ENCODE data around the gene PYM1. TPM values are rescaled to one million over a fixed set of nuclear protein-coding genes. Genes with fewer than 3 reads are reported as not detected.

Gene PYM1
- total RNA-seq, 1 experiment from 2014 or later, result 24.8 TPM

DNA sequence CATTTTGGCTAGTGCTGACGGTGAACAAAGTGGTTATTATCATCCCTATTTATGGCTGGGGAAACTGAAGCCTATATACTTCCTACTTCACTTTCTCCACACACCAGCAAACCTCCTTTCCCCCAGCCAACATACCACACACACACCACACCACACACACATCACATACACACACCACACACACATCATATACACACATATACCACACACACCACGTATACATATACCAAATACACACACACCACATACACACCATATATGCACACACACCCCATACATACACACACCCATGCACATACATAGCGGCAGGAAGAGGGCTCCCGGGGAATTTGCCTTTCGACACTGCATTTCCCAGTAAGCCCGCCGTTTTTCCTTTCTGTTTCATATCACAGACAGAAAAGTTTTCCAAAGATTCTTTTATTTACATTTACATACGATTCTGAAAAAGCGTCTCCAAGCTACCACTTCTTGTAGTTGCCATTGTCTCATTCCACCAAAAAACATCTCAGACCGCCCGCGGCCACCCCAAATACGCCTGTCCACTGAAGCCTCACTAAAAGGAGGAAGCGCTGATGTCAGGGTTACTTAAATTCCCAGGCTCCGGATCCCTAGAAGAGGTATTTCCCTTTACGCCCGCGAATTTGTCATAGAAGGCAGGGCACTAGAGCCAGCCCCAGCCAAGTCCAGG, 45.4 kb upstream of the PYM1 start:
- H3K27ac ChIP-seq (ENCODE audit: low read depth, low read length), result peak overlapping the region; percentile 50
- ATAC-seq (no peak), DNase-seq (ENCODE audit: low read depth, low spot score) (no peak)
- no peak overlapping the region for H2AFZ ChIP-seq (ENCODE audit: low read depth, low read length, poor library complexity, severe bottlenecking)
- peak overlapping the region; percentile 65 for H3K4me2 ChIP-seq (ENCODE audit: low read length)
- H3K36me3 ChIP-seq (ENCODE audit: control insufficient read depth in 1 of 2, insufficient read depth in 2 of 2, low read length in 2 of 2), result peaks cover 18 to 31% of the 10 kb centered on the region in 2 experiments; a peak in 3 of 4 replicates
- no peaks in the 10 kb centered on the region for H3K27me3 ChIP-seq (ENCODE audit: insufficient read depth, low read length)
- peaks cover 31% of the 10 kb centered on the region for H3K79me2 ChIP-seq (ENCODE audit: insufficient read depth, low read length)
- H3K4me1 ChIP-seq (ENCODE audit: control insufficient read depth in 1 of 2, insufficient read depth in 2 of 2, low read length in 2 of 2), result peaks cover 17 to 32% of the 10 kb centered on the region in 2 experiments
- ChIA-PET CTCF (interaction anchor here (1.2 to 4.7 kb wide), 5 partner anchors 23 to 664 kb away, joined by 4 to 35 read pairs (median 5); partner anchors contain the start of gene SUOX), POLR2A (interaction anchor here (0.8 to 1.9 kb wide), 18 partner anchors 10 to 249 kb away, joined by 3 to 13 read pairs (median 4); partner anchors contain the start of genes DGKA, DNAJC14, ORMDL2 and PYM1), RAD21 (ENCODE audit: low non-redundant PET in 1 of 2, low total read pairs in 2 of 2, uncharacterized antibody in 2 of 2, unreplicated experiment in 2 of 2) (interaction anchor here (1.0 to 1.6 kb wide), 2 partner anchors 23 to 234 kb away, joined by 3 to 6 read pairs; partner anchors contain the start of gene SUOX (in 1 of the 2))
- H3K9me3 ChIP-seq (ENCODE audit: control insufficient read depth in 1 of 2, insufficient read depth in 1 of 2, low read depth in 1 of 2, low read length in 2 of 2), result no peaks in the 10 kb centered on the region
- no peaks in the 10 kb centered on the region for H4K20me1 ChIP-seq (ENCODE audit: insufficient read depth)
- intact Hi-C loops (cut with micrococcal nuclease), result no loop called here
- TF ChIP-seq SIN3A (IDR thresholded peaks at IDR 0.05; ENCODE audit: low read depth), result no peak
- TF ChIP-seq, protein P1, sequence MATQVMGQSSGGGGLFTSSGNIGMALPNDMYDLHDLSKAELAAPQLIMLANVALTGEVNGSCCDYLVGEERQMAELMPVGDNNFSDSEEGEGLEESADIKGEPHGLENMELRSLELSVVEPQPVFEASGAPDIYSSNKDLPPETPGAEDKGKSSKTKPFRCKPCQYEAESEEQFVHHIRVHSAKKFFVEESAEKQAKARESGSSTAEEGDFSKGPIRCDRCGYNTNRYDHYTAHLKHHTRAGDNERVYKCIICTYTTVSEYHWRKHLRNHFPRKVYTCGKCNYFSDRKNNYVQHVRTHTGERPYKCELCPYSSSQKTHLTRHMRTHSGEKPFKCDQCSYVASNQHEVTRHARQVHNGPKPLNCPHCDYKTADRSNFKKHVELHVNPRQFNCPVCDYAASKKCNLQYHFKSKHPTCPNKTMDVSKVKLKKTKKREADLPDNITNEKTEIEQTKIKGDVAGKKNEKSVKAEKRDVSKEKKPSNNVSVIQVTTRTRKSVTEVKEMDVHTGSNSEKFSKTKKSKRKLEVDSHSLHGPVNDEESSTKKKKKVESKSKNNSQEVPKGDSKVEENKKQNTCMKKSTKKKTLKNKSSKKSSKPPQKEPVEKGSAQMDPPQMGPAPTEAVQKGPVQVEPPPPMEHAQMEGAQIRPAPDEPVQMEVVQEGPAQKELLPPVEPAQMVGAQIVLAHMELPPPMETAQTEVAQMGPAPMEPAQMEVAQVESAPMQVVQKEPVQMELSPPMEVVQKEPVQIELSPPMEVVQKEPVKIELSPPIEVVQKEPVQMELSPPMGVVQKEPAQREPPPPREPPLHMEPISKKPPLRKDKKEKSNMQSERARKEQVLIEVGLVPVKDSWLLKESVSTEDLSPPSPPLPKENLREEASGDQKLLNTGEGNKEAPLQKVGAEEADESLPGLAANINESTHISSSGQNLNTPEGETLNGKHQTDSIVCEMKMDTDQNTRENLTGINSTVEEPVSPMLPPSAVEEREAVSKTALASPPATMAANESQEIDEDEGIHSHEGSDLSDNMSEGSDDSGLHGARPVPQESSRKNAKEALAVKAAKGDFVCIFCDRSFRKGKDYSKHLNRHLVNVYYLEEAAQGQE (IDR thresholded peaks at IDR 0.05; ENCODE audit: low read depth), result no peak
- peak overlapping the region; percentile 38 to 47 for H3K4me3 ChIP-seq (replicated peaks in 1 of 2; ENCODE audit: low read depth in 1 of 2, low read length in 2 of 2)
- TSS peak; percentile 94 for BruUV-seq (replicated peaks)
- no peaks in the 10 kb centered on the region for H3K9me2 ChIP-seq (ENCODE audit: insufficient read depth)
- peak overlapping the region; percentile 49 for H3K9ac ChIP-seq (ENCODE audit: low read length)

DNA sequence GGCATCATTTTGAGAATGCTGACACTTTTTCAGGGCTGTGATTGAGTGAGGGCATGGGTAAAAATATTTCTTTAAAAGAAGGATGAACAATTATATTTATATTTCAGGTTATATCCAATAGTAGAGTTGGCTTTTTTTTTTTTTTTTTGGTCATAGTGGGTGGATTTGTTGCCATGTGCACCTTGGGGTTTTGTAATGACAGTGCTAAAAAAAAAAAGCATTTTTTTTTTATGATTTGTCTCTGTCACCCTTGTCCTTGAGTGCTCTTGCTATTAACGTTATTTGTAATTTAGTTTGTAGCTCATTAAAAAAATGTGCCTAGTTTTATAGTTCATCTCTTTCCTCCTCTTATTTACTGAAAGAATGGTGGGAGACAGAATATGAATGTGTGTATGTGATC, 44.8 kb upstream of the PYM1 start:
- Histone ChIP-seq H3K79me2 (ENCODE audit: insufficient read depth, low read length) (peaks cover 37% of the 10 kb centered on the region), H3K27me3 (ENCODE audit: insufficient read depth, low read length) (no peaks in the 10 kb centered on the region), H3K9ac (ENCODE audit: low read length) (peak overlapping the region; percentile 49), H2AFZ (ENCODE audit: low read depth, low read length, poor library complexity, severe bottlenecking) (no peak overlapping the region), H3K9me3 (ENCODE audit: control insufficient read depth in 1 of 2, insufficient read depth in 1 of 2, low read depth in 1 of 2, low read length in 2 of 2) (no peaks in the 10 kb centered on the region), H3K4me3 (replicated peaks in 1 of 2; ENCODE audit: low read depth in 1 of 2, low read length in 2 of 2) (peak overlapping the region in 1 of 2 experiments; percentile 47; a peak in 1 of 4 replicates), H3K9me2 (ENCODE audit: insufficient read depth) (no peaks in the 10 kb centered on the region), H3K36me3 (ENCODE audit: control insufficient read depth in 1 of 2, insufficient read depth in 2 of 2, low read length in 2 of 2) (peaks cover 18 to 33% of the 10 kb centered on the region in 2 experiments; a peak in 3 of 4 replicates), H3K27ac (ENCODE audit: low read depth, low read length) (peak overlapping the region; percentile 50; the same call in 1 of the 2 replicates), H3K4me1 (ENCODE audit: control insufficient read depth in 1 of 2, insufficient read depth in 2 of 2, low read length in 2 of 2) (peaks cover 17 to 36% of the 10 kb centered on the region in 2 experiments), H3K4me2 (ENCODE audit: low read length) (peak overlapping the region; percentile 65), H4K20me1 (ENCODE audit: insufficient read depth) (no peaks in the 10 kb centered on the region)
- DNase-seq (ENCODE audit: low read depth, low spot score) (no peak), ATAC-seq (no peak)
- CTCF ChIA-PET, result interaction anchor here (4.7 kb wide), 1 partner anchor 24 kb away, joined by 35 read pairs; the partner anchor contains the start of gene SUOX
- POLR2A ChIA-PET, result interaction anchor here (1.6 kb wide), 1 partner anchor 249 kb away, joined by 3 read pairs; the partner anchor contains the start of gene RNF41
- RAD21 ChIA-PET (ENCODE audit: low non-redundant PET in 1 of 2, low total read pairs in 2 of 2, uncharacterized antibody in 2 of 2, unreplicated experiment in 2 of 2), result no interaction called here
- BruUV-seq (replicated peaks), result no TSS peak
- intact Hi-C loops (cut with micrococcal nuclease), result no loop called here
- TF ChIP-seq EZH2 (IDR thresholded peaks at IDR 0.05), result no peak
- TF ChIP-seq POLR2A (IDR thresholded peaks at IDR 0.05; ENCODE audit: borderline replicate concordance, extremely low read depth, insufficient read depth, insufficient read length), result no peak
- TF ChIP-seq ELF1 (IDR thresholded peaks at IDR 0.05; ENCODE audit: borderline replicate concordance, low read depth), result no peak
- TF ChIP-seq, protein P1 (IDR thresholded peaks at IDR 0.05; ENCODE audit: low read depth), result no peak
- no peak for TF ChIP-seq RAD21 (IDR thresholded peaks at IDR 0.05; ENCODE audit: low read depth)
- no peak for TF ChIP-seq SIN3A (IDR thresholded peaks at IDR 0.05; ENCODE audit: low read depth)
- TF ChIP-seq YY1 (IDR thresholded peaks at IDR 0.05; ENCODE audit: extremely low read depth, insufficient replicate concordance, low read depth, low read length), result no peak

All from HCT116 (cell line).